Erythroblast (primary cell): Measurements from ENCODE around the gene MAEA.

Source experiments
- GATA1 ChIP-seq: IDR thresholded peaks from 2 replicates; pipeline ENCODE4 v1.6.1; 2011; ENCODE audit warnings: low read depth, mild to moderate bottlenecking, control low read depth, low read length, moderate library complexity
- POLR2A ChIP-seq: IDR thresholded peaks from 2 replicates; pipeline ENCODE4 v1.6.1; 2011; ENCODE audit warnings: mild to moderate bottlenecking, low read length

DNA sequence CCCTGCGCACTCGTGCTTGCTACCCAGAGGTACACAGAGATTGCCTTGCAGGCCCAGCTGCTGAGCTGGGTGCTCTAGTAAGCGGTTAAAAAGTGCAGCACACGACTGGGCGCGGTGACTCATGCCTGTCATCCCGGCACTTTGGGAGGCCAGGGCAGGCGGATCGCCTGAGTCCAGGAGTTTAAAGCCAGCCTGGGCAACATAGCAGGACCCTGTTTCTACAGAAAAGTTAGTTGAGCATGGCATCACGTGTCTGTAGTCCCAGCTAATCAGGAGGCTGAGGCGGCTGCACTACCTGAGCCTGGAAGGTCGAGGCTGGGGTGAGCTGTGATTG, 62.8 kb downstream of the MAEA start:
- no peak for TF ChIP-seq POLR2A
- no peak for TF ChIP-seq GATA1
